G401 (cell line): Measurements from ENCODE around the gene ASB18. TPM values are rescaled to one million over a fixed set of nuclear protein-coding genes. Genes with fewer than 3 reads are reported as not detected.

ENCODE experiments used
- DNase-seq: peaks from one replicate; pipeline ENCODE4 v3.0.0-alpha.2; 2015; ENCODE audit warnings: low spot score
- in situ Hi-C: cut with HindIII; loops from 2 replicates; pipeline ENCODE4 v1.10.0; 2016; ENCODE audit warnings: low sequenced_read_pairs, mixed read lengths
- total RNA-seq: library from RNA; depleted of rRNA; stranded (reverse); fragments of >200 nt; shearing (Covaris generic); gene quantifications from 2 replicates; pipeline ENCODE4 v1.2.3, GENCODE V29; 2014; rRNA removed

ASB18 gene
- total RNA-seq, 1 experiment from 2014 or later, result not detected

- in situ Hi-C loops, result no loop called here
Measured at GRCh38 chr2:236157815-236158498, 106.2 kb downstream of the ASB18 start.

DNA sequence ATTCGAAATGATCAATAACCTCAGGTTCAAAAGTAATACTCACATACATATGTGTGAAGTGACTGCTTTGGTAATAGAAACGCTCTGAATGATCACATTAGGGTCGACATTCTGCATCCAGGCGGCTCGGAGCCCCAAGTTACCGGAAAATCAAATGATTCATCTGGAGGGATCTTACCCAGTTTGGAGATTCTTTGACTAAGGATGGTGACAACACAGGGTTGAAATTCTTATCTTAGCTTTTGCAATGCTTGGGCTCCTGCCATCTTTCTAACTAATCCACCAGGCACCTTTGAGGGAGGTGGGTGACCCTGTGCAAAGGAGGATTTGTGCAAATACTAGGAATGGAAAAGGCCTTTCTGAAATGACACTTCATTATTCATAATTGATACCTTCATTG, 106.8 kb downstream of the ASB18 start:
- DNase-seq, result no peak
- in situ Hi-C loops, result no loop called here

More at GRCh38 chr2:236157815-236158498, 106.2 kb downstream of the ASB18 start:
- no peak for DNase-seq

DNA sequence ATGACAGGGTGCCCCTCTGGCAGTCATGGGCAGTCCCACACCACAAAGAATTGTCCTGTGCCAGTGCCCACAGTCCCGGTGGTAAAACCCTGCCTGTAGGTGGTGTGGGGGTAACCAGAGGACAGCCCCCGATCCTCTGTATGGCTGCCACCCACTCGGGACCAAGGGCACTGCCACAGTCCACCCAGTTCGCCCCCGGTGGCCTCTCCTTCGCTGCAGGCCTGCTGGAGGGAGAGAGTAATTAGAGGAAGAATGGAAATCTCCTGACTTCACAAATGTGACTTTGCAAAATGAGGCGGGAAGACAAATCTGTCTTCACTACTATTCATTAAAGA, 107.4 kb downstream of the ASB18 start:
- in situ Hi-C loops, result no loop called here
- no peak for DNase-seq

- in situ Hi-C loops, result no loop called here
- DNase-seq, result no peak
Measured at GRCh38 chr2:236156095-236156859, 107.9 kb downstream of the ASB18 start.

- in situ Hi-C loops, result no loop called here
- DNase-seq, result no peak
Measured at GRCh38 chr2:236155406-236155805, 108.8 kb downstream of the ASB18 start.

- in situ Hi-C loops, result no loop called here
- no peak for DNase-seq
Measured at GRCh38 chr2:236146436-236146835, 117.8 kb downstream of the ASB18 start.

- no peak for DNase-seq
- in situ Hi-C loops, result no loop called here
Measured at GRCh38 chr2:236143811-236144210, 120.4 kb downstream of the ASB18 start.

Other genes with a start within 250 kb of the ASB18 start
- gene GBX2, start 96.0 kb downstream of the ASB18 start, total RNA-seq, result 25.0 and 39.2 TPM in 2 replicates